Measurements from ENCODE around the gene TCL1A. TPM values are rescaled to one million over a fixed set of nuclear protein-coding genes. Genes with fewer than 3 reads are reported as not detected.

TCL1A gene
- total RNA-seq, 1 donor from 2014 or later, result not detected

- H3K9me3 Mint-ChIP-seq, result peaks cover 4% of the 10 kb centered on the region
- H3K4me3 Mint-ChIP-seq, result no peak overlapping the region
- H3K36me3 Mint-ChIP-seq (ENCODE audit: low read depth), result no peaks in the 10 kb centered on the region
- H3K27ac Mint-ChIP-seq (ENCODE audit: unreplicated experiment), result no peak overlapping the region
- TF ChIP-seq CTCF (conservative IDR thresholded peaks at IDR 0.05), result peak; percentile 52
- H3K4me1 Mint-ChIP-seq, result peaks cover 3% of the 10 kb centered on the region
- no peak for DNase-seq (ENCODE audit: low read depth, low spot score)
- peaks cover 14% of the 10 kb centered on the region for H3K27me3 Mint-ChIP-seq (ENCODE audit: low read depth)
These were observed 30.1 kb downstream of the TCL1A start for GRCh38 chr14:95683793-95684192.

GRCh38 chr14:95681153-95681552 is 32.8 kb downstream of the TCL1A start:
- peaks cover 14% of the 10 kb centered on the region for H3K27me3 Mint-ChIP-seq (ENCODE audit: low read depth)

GRCh38 chr14:95679998-95680735 is 33.8 kb downstream of the TCL1A start:
- no peak for TF ChIP-seq CTCF (conservative IDR thresholded peaks at IDR 0.05)
- Mint-ChIP-seq H3K9me3 (peaks cover 4% of the 10 kb centered on the region), H3K36me3 (ENCODE audit: low read depth) (peaks cover 2% of the 10 kb centered on the region), H3K27ac (ENCODE audit: unreplicated experiment) (no peak overlapping the region), H3K4me3 (no peak overlapping the region), H3K4me1 (peaks cover 11% of the 10 kb centered on the region), H3K27me3 (ENCODE audit: low read depth) (peaks cover 14% of the 10 kb centered on the region)
- no peak for DNase-seq (ENCODE audit: low read depth, low spot score)

More at GRCh38 chr14:95681153-95681552, 32.8 kb downstream of the TCL1A start:
- TF ChIP-seq CTCF (conservative IDR thresholded peaks at IDR 0.05), result no peak
- no peak for DNase-seq (ENCODE audit: low read depth, low spot score)
- no peak overlapping the region for H3K4me3 Mint-ChIP-seq
- no peaks in the 10 kb centered on the region for H3K36me3 Mint-ChIP-seq (ENCODE audit: low read depth)
- H3K27ac Mint-ChIP-seq (ENCODE audit: unreplicated experiment), result no peak overlapping the region
- H3K9me3 Mint-ChIP-seq, result peaks cover 4% of the 10 kb centered on the region
- H3K4me1 Mint-ChIP-seq, result peaks cover 3% of the 10 kb centered on the region

- peaks cover 4% of the 10 kb centered on the region for H3K9me3 Mint-ChIP-seq
- H3K4me1 Mint-ChIP-seq, result peaks cover 13% of the 10 kb centered on the region
These were observed 34.6 kb downstream of the TCL1A start for GRCh38 chr14:95679148-95679815.

More at GRCh38 chr14:95679148-95679815, 34.6 kb downstream of the TCL1A start:
- no peak for DNase-seq (ENCODE audit: low read depth, low spot score)
- Mint-ChIP-seq H3K27me3 (ENCODE audit: low read depth) (peaks cover 14% of the 10 kb centered on the region), H3K4me3 (no peak overlapping the region), H3K27ac (ENCODE audit: unreplicated experiment) (no peak overlapping the region), H3K36me3 (ENCODE audit: low read depth) (peaks cover 2% of the 10 kb centered on the region)
- TF ChIP-seq CTCF (conservative IDR thresholded peaks at IDR 0.05), result no peak
